ENCODE results near the gene KDSR.

The KDSR gene

GRCh38 chr18:63321291-63321690 lies 45.7 kb downstream of the KDSR start:
- no peak for DNase-seq (ENCODE audit: low spot score)

GRCh38 chr18:63320975-63321265 lies 46.1 kb downstream of the KDSR start:
- no peak for DNase-seq (ENCODE audit: low spot score)

- DNase-seq (ENCODE audit: low spot score) = peak; percentile 87
Measured at GRCh38 chr18:63320123-63320974, 46.7 kb downstream of the KDSR start.

GRCh38 chr18:63319383-63320122 lies 47.5 kb downstream of the KDSR start, which contains the start of gene BCL2:
BCL2 (minus strand) TSS chr18:63319769.
- no peak for DNase-seq (ENCODE audit: low spot score)

- DNase-seq (ENCODE audit: low spot score) = no peak
Measured at GRCh38 chr18:63318889-63319382, 48.1 kb downstream of the KDSR start.

- peak; percentile 68 for DNase-seq (ENCODE audit: low spot score)
Measured at GRCh38 chr18:63317982-63318888, 48.8 kb downstream of the KDSR start.

- no peak for DNase-seq (ENCODE audit: low spot score)
Measured at GRCh38 chr18:63317556-63317946, 49.5 kb downstream of the KDSR start.

- no peak for DNase-seq (ENCODE audit: low spot score)
Measured at GRCh38 chr18:63316612-63317555, 50.1 kb downstream of the KDSR start.

- DNase-seq (ENCODE audit: low spot score) = no peak
Measured at GRCh38 chr18:63315876-63316275, 51.1 kb downstream of the KDSR start.

- peak; percentile 79 for DNase-seq (ENCODE audit: low spot score)
Measured at GRCh38 chr18:63315131-63315662, 51.8 kb downstream of the KDSR start.

- DNase-seq (ENCODE audit: low spot score) = no peak
Measured at GRCh38 chr18:63314062-63314790, 52.8 kb downstream of the KDSR start.

- DNase-seq (ENCODE audit: low spot score) = no peak
Measured at GRCh38 chr18:63313396-63313917, 53.5 kb downstream of the KDSR start.

GRCh38 chr18:63312737-63313395 lies 54.1 kb downstream of the KDSR start:
- DNase-seq (ENCODE audit: low spot score) = no peak

- no peak for DNase-seq (ENCODE audit: low spot score)
Measured at GRCh38 chr18:63312019-63312409, 55.0 kb downstream of the KDSR start.

GRCh38 chr18:63311118-63312018 lies 55.6 kb downstream of the KDSR start:
- no peak for DNase-seq (ENCODE audit: low spot score)

GRCh38 chr18:63309422-63309821 lies 57.6 kb downstream of the KDSR start:
- DNase-seq (ENCODE audit: low spot score) = no peak

GRCh38 chr18:63307551-63308200 lies 59.3 kb downstream of the KDSR start:
- peak; percentile 63 for DNase-seq (ENCODE audit: low spot score)
